WTC11 (cell line): Measurements from ENCODE around the gene KYNU. TPM values are rescaled to one million over a fixed set of nuclear protein-coding genes. Genes with fewer than 3 reads are reported as not detected.

Experiments used
- ATAC-seq: fragments of 200-7000 bp; cut with Tn5 transposase; 2 replicates; pipeline ENCODE4 v1.10.0; 2021; ENCODE audit warnings: mild to moderate bottlenecking, moderate library complexity
- CTCF ChIA-PET: fragments of 300-600 bp; sonication (Branson Sonifier 250); formaldehyde crosslinking; loops from one replicate; lab custom pipeline; 2021; ENCODE audit warnings: antibody characterized with exemption; lab: Charles Lee
- POLR2A ChIA-PET: fragments of 350-600 bp; sonication (Branson Sonifier 250); formaldehyde crosslinking; loops from one replicate; lab custom pipeline; 2021; ENCODE audit warnings: antibody characterized with exemption; lab: Charles Lee
- DNase-seq: peaks from one replicate; pipeline ENCODE4 v3.0.0; 2021; ENCODE audit warnings: low spot score
- H3K27ac Mint-ChIP-seq: 2 replicates; pipeline ENCODE4 v1.8.0; 2021; ENCODE audit warnings: mixed read lengths
- H3K27me3 Mint-ChIP-seq: 2 replicates; pipeline ENCODE4 v1.8.0; 2021; ENCODE audit warnings: low read depth, mild to moderate bottlenecking, moderate library complexity, mixed read lengths
- H3K36me3 Mint-ChIP-seq: 2 replicates; pipeline ENCODE4 v1.8.0; 2021; ENCODE audit warnings: mixed read lengths
- H3K4me1 Mint-ChIP-seq: 2 replicates; pipeline ENCODE4 v1.8.0; 2022; ENCODE audit warnings: mixed read lengths
- H3K4me3 Mint-ChIP-seq: 2 replicates; pipeline ENCODE4 v1.8.0; 2021; ENCODE audit warnings: mild to moderate bottlenecking, moderate library complexity, mixed read lengths
- H3K9me3 Mint-ChIP-seq: 2 replicates; pipeline ENCODE4 v1.8.0; 2021; ENCODE audit warnings: mixed read lengths
- FOXJ3 ChIP-seq: sonication (generic); formaldehyde crosslinking; IDR thresholded peaks from 2 replicates; pipeline ENCODE4 v1.9.0; 2021; ENCODE audit warnings: missing genetic modification reagents, mild to moderate bottlenecking, borderline replicate concordance
- KAT7 ChIP-seq: sonication (generic); formaldehyde crosslinking; IDR thresholded peaks from 2 replicates; pipeline ENCODE4 v1.8.1; 2023; ENCODE audit warnings: missing genetic modification reagents, mild to moderate bottlenecking, borderline replicate concordance
- NR1H2 ChIP-seq: sonication (generic); formaldehyde crosslinking; IDR thresholded peaks from 2 replicates; pipeline ENCODE4 v1.9.0; 2021; ENCODE audit warnings: mild to moderate bottlenecking, moderate library complexity, missing genetic modification reagents
- SMAD3 ChIP-seq: sonication (generic); formaldehyde crosslinking; IDR thresholded peaks from 2 replicates; pipeline ENCODE4 v1.8.0; 2022; ENCODE audit warnings: missing genetic modification reagents, mild to moderate bottlenecking, borderline replicate concordance
- ZBTB21 ChIP-seq: sonication (generic); formaldehyde crosslinking; IDR thresholded peaks from 2 replicates; pipeline ENCODE4 v1.8.1; 2023; ENCODE audit warnings: mild to moderate bottlenecking, missing genetic modification reagents, borderline replicate concordance
- ZNF317 ChIP-seq: sonication (generic); formaldehyde crosslinking; IDR thresholded peaks from 2 replicates; pipeline ENCODE4 v1.8.1; 2023; ENCODE audit warnings: low read depth, mild to moderate bottlenecking, moderate library complexity, missing genetic modification reagents, borderline replicate concordance
- total RNA-seq: library from RNA; stranded (reverse); gene quantifications from 3 replicates; pipeline ENCODE4 v1.2.3, GENCODE V29; 2021
- TF ChIP-seq, protein P1 (sequence below): sonication (generic); formaldehyde crosslinking; conservative IDR thresholded peaks from 2 replicates; pipeline ENCODE4 v1.8.1; 2022; ENCODE audit warnings: mild to moderate bottlenecking, missing genetic modification reagents
- TF ChIP-seq, protein P2 (sequence below): sonication (generic); formaldehyde crosslinking; IDR thresholded peaks from 2 replicates; pipeline ENCODE4 v1.8.0; 2022; ENCODE audit warnings: missing genetic modification reagents
- TF ChIP-seq, protein P3 (sequence below): fragments of 250-450 bp; sonication (Bioruptor Pico); IDR thresholded peaks from 2 replicates; pipeline ENCODE4 v1.9.0; 2021; ENCODE audit warnings: mild to moderate bottlenecking
- TF ChIP-seq, protein P4 (sequence below): fragments of 250-450 bp; sonication (Bioruptor Pico); IDR thresholded peaks from 2 replicates; pipeline ENCODE4 v1.9.0; 2021; ENCODE audit warnings: mild to moderate bottlenecking
- TF ChIP-seq, protein P5 (sequence below): sonication (generic); formaldehyde crosslinking; IDR thresholded peaks from 2 replicates; pipeline ENCODE4 v1.8.0; 2023; ENCODE audit warnings: missing genetic modification reagents
- TF ChIP-seq, protein P6 (sequence below): fragments of 250-450 bp; sonication (Bioruptor Pico); IDR thresholded peaks from 2 replicates; pipeline ENCODE4 v2.1.2; 2022; ENCODE audit warnings: mild to moderate bottlenecking, moderate library complexity
- TF ChIP-seq, protein P7 (sequence below): sonication (generic); formaldehyde crosslinking; IDR thresholded peaks from 2 replicates; pipeline ENCODE4 v1.8.1; 2023; ENCODE audit warnings: mild to moderate bottlenecking, missing genetic modification reagents, moderate library complexity
- TF ChIP-seq, protein P8 (sequence below): sonication (generic); formaldehyde crosslinking; IDR thresholded peaks from 2 replicates; pipeline ENCODE4 v1.8.0; 2022; ENCODE audit warnings: mild to moderate bottlenecking, missing genetic modification reagents

KYNU gene
- total RNA-seq, 1 experiment from 2014 or later: 0.85 TPM

DNA sequence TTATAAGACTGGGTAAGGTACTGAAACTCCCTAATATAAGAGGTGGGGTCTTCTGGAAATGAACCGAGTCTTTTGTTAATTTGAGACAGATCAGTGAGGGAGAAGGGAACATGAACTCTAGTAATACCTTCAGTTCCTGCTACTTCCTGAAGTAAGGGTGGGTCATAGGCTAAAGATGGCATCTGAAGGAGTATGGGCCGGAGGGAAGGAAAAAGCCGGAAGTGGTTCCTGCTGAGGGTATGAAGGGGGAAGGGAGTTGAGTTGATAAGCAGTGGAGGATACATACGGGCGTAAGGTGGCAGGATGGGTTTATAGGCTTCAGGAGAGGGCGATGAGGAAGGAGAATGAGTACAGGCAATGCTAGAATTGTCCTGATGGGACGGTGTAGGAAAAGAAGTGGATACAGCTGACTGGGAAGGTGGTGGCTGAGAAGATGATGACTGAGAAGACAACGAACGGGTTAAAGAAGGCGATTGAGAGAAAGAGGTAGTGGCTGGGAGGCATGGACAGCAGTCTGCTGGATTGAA is 58.2 kb downstream of the KYNU start:
- TF ChIP-seq, protein P1, sequence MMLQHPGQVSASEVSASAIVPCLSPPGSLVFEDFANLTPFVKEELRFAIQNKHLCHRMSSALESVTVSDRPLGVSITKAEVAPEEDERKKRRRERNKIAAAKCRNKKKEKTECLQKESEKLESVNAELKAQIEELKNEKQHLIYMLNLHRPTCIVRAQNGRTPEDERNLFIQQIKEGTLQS (CRISPR knock-in tag): no peak
- TF ChIP-seq, protein P2, sequence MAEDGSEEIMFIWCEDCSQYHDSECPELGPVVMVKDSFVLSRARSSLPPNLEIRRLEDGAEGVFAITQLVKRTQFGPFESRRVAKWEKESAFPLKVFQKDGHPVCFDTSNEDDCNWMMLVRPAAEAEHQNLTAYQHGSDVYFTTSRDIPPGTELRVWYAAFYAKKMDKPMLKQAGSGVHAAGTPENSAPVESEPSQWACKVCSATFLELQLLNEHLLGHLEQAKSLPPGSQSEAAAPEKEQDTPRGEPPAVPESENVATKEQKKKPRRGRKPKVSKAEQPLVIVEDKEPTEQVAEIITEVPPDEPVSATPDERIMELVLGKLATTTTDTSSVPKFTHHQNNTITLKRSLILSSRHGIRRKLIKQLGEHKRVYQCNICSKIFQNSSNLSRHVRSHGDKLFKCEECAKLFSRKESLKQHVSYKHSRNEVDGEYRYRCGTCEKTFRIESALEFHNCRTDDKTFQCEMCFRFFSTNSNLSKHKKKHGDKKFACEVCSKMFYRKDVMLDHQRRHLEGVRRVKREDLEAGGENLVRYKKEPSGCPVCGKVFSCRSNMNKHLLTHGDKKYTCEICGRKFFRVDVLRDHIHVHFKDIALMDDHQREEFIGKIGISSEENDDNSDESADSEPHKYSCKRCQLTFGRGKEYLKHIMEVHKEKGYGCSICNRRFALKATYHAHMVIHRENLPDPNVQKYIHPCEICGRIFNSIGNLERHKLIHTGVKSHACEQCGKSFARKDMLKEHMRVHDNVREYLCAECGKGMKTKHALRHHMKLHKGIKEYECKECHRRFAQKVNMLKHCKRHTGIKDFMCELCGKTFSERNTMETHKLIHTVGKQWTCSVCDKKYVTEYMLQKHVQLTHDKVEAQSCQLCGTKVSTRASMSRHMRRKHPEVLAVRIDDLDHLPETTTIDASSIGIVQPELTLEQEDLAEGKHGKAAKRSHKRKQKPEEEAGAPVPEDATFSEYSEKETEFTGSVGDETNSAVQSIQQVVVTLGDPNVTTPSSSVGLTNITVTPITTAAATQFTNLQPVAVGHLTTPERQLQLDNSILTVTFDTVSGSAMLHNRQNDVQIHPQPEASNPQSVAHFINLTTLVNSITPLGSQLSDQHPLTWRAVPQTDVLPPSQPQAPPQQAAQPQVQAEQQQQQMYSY: no peak
- TF ChIP-seq KAT7 (no peak), SMAD3 (CRISPR knock-in tag) (no peak)
- TF ChIP-seq, protein P3, sequence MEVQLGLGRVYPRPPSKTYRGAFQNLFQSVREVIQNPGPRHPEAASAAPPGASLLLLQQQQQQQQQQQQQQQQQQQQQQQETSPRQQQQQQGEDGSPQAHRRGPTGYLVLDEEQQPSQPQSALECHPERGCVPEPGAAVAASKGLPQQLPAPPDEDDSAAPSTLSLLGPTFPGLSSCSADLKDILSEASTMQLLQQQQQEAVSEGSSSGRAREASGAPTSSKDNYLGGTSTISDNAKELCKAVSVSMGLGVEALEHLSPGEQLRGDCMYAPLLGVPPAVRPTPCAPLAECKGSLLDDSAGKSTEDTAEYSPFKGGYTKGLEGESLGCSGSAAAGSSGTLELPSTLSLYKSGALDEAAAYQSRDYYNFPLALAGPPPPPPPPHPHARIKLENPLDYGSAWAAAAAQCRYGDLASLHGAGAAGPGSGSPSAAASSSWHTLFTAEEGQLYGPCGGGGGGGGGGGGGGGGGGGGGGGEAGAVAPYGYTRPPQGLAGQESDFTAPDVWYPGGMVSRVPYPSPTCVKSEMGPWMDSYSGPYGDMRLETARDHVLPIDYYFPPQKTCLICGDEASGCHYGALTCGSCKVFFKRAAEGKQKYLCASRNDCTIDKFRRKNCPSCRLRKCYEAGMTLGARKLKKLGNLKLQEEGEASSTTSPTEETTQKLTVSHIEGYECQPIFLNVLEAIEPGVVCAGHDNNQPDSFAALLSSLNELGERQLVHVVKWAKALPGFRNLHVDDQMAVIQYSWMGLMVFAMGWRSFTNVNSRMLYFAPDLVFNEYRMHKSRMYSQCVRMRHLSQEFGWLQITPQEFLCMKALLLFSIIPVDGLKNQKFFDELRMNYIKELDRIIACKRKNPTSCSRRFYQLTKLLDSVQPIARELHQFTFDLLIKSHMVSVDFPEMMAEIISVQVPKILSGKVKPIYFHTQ (CRISPR knock-in tag): no peak
- TF ChIP-seq, protein P4, sequence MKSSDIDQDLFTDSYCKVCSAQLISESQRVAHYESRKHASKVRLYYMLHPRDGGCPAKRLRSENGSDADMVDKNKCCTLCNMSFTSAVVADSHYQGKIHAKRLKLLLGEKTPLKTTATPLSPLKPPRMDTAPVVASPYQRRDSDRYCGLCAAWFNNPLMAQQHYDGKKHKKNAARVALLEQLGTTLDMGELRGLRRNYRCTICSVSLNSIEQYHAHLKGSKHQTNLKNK (CRISPR knock-in tag): no peak
- Mint-ChIP-seq H3K4me1 (peaks cover under 1% of the 10 kb centered on the region), H3K4me3 (no peak overlapping the region), H3K27ac (no peak overlapping the region), H3K9me3 (peaks cover 12% of the 10 kb centered on the region), H3K27me3 (no peaks in the 10 kb centered on the region), H3K36me3 (no peaks in the 10 kb centered on the region)
- POLR2A ChIA-PET: no interaction called here
- DNase-seq (no peak), ATAC-seq (no peak)
- CTCF ChIA-PET: no interaction called here

DNA sequence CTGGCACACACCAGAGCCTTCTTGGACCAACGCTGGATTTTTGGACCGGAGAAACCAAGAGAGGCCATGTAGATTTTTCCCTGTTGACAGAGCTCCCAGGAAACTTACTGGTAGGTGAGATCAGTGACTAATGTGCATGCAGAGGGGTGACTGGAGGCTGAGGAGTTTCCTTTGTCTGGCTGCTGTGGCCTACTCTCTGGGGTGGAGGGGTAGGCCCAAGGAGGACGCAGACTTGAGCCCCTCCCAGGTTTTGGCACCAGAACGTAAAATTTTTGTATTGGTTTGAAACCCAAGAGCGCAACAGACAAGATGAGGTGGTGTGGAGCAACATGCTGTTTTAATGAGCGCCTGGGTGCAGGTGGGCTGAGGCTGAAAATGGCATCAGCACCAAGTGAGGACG is 59.2 kb downstream of the KYNU start:
- H3K4me1 Mint-ChIP-seq: peaks cover 9% of the 10 kb centered on the region
- ATAC-seq: no peak
- CTCF ChIA-PET: no interaction called here

More for the DNA sequence above, 59.2 kb downstream of the KYNU start:
- Mint-ChIP-seq H3K4me3 (no peak overlapping the region), H3K27me3 (no peaks in the 10 kb centered on the region), H3K27ac (no peak overlapping the region), H3K36me3 (no peaks in the 10 kb centered on the region), H3K9me3 (peaks cover 12% of the 10 kb centered on the region)
- TF ChIP-seq, protein P5, sequence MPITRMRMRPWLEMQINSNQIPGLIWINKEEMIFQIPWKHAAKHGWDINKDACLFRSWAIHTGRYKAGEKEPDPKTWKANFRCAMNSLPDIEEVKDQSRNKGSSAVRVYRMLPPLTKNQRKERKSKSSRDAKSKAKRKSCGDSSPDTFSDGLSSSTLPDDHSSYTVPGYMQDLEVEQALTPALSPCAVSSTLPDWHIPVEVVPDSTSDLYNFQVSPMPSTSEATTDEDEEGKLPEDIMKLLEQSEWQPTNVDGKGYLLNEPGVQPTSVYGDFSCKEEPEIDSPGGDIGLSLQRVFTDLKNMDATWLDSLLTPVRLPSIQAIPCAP (CRISPR knock-in tag): no peak
- TF ChIP-seq ZBTB21 (CRISPR knock-in tag) (no peak), ZNF317 (CRISPR knock-in tag) (no peak), FOXJ3 (no peak), NR1H2 (CRISPR knock-in tag) (no peak), KAT7 (no peak)
- TF ChIP-seq, protein P6, sequence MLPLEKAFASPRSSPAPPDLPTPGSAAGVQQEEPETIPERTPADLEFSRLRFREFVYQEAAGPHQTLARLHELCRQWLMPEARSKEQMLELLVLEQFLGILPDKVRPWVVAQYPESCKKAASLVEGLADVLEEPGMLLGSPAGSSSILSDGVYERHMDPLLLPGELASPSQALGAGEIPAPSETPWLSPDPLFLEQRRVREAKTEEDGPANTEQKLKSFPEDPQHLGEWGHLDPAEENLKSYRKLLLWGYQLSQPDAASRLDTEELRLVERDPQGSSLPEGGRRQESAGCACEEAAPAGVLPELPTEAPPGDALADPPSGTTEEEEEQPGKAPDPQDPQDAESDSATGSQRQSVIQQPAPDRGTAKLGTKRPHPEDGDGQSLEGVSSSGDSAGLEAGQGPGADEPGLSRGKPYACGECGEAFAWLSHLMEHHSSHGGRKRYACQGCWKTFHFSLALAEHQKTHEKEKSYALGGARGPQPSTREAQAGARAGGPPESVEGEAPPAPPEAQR (CRISPR knock-in tag): no peak
- TF ChIP-seq, protein P7, sequence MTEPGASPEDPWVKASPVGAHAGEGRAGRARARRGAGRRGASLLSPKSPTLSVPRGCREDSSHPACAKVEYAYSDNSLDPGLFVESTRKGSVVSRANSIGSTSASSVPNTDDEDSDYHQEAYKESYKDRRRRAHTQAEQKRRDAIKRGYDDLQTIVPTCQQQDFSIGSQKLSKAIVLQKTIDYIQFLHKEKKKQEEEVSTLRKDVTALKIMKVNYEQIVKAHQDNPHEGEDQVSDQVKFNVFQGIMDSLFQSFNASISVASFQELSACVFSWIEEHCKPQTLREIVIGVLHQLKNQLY (CRISPR knock-in tag): no peak
- TF ChIP-seq, protein P8, sequence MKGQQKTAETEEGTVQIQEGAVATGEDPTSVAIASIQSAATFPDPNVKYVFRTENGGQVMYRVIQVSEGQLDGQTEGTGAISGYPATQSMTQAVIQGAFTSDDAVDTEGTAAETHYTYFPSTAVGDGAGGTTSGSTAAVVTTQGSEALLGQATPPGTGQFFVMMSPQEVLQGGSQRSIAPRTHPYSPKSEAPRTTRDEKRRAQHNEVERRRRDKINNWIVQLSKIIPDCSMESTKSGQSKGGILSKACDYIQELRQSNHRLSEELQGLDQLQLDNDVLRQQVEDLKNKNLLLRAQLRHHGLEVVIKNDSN (CRISPR knock-in tag): no peak
- POLR2A ChIA-PET: no interaction called here
- no peak for DNase-seq
